Stomach (tissue), 9 donors: ENCODE measurements around the gene NSUN2. TPM values are rescaled to one million over a fixed set of nuclear protein-coding genes. Genes with fewer than 3 reads are reported as not detected.

Experiments
- DNase-seq, 2 donors: peaks; one replicate each; pipeline versions ENCODE4 v3.0.0 to v3.0.0-alpha.2; 2013 to 2019
- H3K27ac ChIP-seq, 5 donors: fragments of 200-600 bp in 4 of 5; sonication (generic) in 4 of 5; one replicate each; pipeline ENCODE4 v1.5.1; 2013 to 2019; ENCODE audit warnings: mild to moderate bottlenecking in 1 of 5, moderate library complexity in 1 of 5
- H3K27me3 ChIP-seq, 3 donors: fragments of 200-600 bp; sonication (generic); one replicate each; pipeline ENCODE4 v1.5.1; 2017 to 2019; ENCODE audit warnings: mixed run types in 1 of 3
- H3K36me3 ChIP-seq, 4 donors: fragments of 200-600 bp; sonication (generic); 1 replicate in 3 of 4; 2 replicates in 1 of 4; pipeline ENCODE4 v1.5.1; 2016 to 2019
- H3K4me1 ChIP-seq, 4 donors: fragments of 200-600 bp; sonication (generic); one replicate each; pipeline ENCODE4 v1.5.1; 2016 to 2019
- H3K4me3 ChIP-seq, 4 donors: fragments of 200-600 bp; sonication (generic) in 3 of 4; one replicate each; pipeline ENCODE4 v1.5.1; 2016 to 2019; ENCODE audit warnings: mild to moderate bottlenecking in 1 of 4
- H3K9me3 ChIP-seq, 4 donors: fragments of 200-600 bp; sonication (generic); one replicate each; pipeline ENCODE4 v1.5.1; 2016 to 2019
- EP300 ChIP-seq: sonication (generic); formaldehyde crosslinking; IDR thresholded peaks from one replicate; pipeline ENCODE4 v1.6.1; 2017; ENCODE audit warnings: antibody characterized with exemption
- POLR2A ChIP-seq, 4 donors: fragments of 450-650 bp; IDR thresholded peaks; one replicate each; pipeline ENCODE4 v1.6.1; 2016; ENCODE audit warnings: antibody characterized with exemption in 4 of 4, control low read depth in 2 of 4, mild to moderate bottlenecking in 1 of 4, moderate library complexity in 1 of 4
- POLR2AphosphoS5 ChIP-seq, 3 donors: sonication (generic); formaldehyde crosslinking; IDR thresholded peaks; one replicate each; pipeline ENCODE4 v1.6.1; 2016; ENCODE audit warnings: antibody characterized with exemption in 3 of 3
- WGBS, 5 donors: extraction: QIAGEN DNeasy Blood & Tissue Kit in 3 of 5; methylation state at CpG; one replicate each; pipeline versions ENCODE4 v1.1.5 to v1.1.7; 2013 to 2018; 5-methylcytosine and 5-hydroxymethylcytosine counted together
- intact Hi-C: fragments of 100-400 bp; cut with DNase I; formaldehyde crosslinking; loops from one replicate; pipeline ENCODE4 v1.15.1; 2023; ENCODE audit warnings: low total_unique reads
- polyA plus RNA-seq, 3 donors: library from polyadenylated mRNA; stranded (reverse); fragments of 200-250 nt; gene quantifications; one replicate each; pipeline ENCODE4 v1.2.3, GENCODE V29; 2013
- total RNA-seq, 5 donors: library from RNA; depleted of rRNA; stranded (reverse); fragments of >200 nt; gene quantifications; one replicate each; pipeline versions ENCODE4 v1.1.0 to v1.2.3, GENCODE V29; 2014 to 2016
- TF ChIP-seq, protein P1 (sequence below), 7 experiments: fragments of 450-650 bp in 4 of 7; fragments of 200-600 bp in 3 of 7; sonication (generic) in 3 of 7; IDR thresholded peaks; one replicate each; pipeline ENCODE4 v1.5.1; 2016 to 2019; ENCODE audit warnings: antibody characterized with exemption in 7 of 7, control low read depth in 2 of 7, mild to moderate bottlenecking in 1 of 7
- donor health status: healthy with polysubstance abuse.
- donor health status: Bipolar disorder and iron deficiency.
- donor health status: healthy.

Gene NSUN2
- total and polyA plus RNA-seq, 8 donors, result 23.1 to 249 (median 40.3) TPM

DNA sequence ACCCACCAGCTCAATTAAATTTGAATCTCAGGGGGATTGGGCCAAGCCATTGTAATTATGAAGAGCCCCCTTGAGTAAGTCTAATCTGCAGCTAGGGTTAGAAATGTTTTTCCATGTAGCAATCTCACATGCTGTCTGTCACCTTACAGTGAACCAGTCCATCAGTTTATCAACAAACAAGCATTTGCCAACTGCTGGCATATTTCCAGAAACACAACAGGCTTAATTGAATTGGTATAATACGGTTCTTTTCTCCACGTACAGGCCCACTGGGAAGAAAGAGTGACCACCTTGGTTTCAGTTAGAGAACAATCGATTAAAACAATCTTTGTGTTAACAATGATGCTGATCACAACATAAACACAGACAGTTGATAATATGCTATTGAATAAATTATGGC is 67.4 kb downstream of the NSUN2 start:
- intact Hi-C loops, result no loop called here

DNA sequence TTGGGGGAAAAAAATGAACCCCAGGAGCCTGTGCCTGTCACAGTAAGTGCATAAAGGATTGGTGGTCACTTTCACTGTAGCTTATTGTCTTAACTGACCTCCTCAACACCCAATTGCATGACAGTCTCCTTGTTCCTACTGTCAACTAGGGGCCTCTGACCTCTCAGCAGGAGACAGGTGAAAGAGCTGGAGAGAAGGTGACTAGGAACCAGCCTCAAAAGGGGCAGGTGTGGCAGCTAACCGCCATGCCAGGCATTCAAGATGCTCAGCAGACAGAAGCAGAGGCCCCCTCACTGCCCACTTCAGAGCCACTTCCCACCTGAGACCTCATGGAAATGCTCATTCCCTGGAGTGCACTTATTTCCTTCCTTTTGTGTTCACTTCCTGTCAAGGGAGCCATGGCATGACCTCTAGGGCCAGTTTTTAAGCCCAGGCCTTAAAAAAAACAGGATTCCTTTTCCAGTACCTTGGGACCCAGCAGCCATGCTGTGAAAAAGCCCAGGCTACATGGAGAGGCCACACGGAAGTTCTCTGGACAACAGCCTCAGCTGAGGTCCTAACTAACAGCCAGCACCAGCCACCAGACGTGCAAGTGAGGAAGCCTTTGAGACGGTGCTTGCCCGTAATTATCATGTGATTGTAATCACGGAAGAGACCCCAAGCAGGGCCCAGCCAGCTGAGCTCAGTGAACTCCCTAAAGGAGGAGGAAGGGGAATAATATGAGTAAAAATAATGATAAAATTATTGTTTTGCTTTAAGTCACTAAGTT is 74.9 kb downstream of the NSUN2 start:
- Histone ChIP-seq H3K27ac (no peak overlapping the region), H3K4me3 (no peak overlapping the region), H3K36me3 (no peaks in the 10 kb centered on the region), H3K4me1 (no peaks in the 10 kb centered on the region), H3K9me3 (peaks cover 0 to 5% (median 0%) of the 10 kb centered on the region in 4 donors), H3K27me3 (peaks cover 0 to 17% (median 0%) of the 10 kb centered on the region in 3 donors)
- WGBS, 5 donors, result 79 to 92% (median 87%) methylated on average over 6 of the region's 6 CpGs
- TF ChIP-seq POLR2AphosphoS5 (IDR thresholded peaks at IDR 0.05) (no peak), EP300 (no peak)
- TF ChIP-seq, protein P1, sequence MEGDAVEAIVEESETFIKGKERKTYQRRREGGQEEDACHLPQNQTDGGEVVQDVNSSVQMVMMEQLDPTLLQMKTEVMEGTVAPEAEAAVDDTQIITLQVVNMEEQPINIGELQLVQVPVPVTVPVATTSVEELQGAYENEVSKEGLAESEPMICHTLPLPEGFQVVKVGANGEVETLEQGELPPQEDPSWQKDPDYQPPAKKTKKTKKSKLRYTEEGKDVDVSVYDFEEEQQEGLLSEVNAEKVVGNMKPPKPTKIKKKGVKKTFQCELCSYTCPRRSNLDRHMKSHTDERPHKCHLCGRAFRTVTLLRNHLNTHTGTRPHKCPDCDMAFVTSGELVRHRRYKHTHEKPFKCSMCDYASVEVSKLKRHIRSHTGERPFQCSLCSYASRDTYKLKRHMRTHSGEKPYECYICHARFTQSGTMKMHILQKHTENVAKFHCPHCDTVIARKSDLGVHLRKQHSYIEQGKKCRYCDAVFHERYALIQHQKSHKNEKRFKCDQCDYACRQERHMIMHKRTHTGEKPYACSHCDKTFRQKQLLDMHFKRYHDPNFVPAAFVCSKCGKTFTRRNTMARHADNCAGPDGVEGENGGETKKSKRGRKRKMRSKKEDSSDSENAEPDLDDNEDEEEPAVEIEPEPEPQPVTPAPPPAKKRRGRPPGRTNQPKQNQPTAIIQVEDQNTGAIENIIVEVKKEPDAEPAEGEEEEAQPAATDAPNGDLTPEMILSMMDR (IDR thresholded peaks at IDR 0.05), result no peak
- intact Hi-C loops, result no loop called here
- DNase-seq, result no peak

More for the DNA sequence above, 67.4 kb downstream of the NSUN2 start:
- H3K9me3 ChIP-seq, result peaks cover 0 to 5% (median 0%) of the 10 kb centered on the region in 4 donors
- no peak overlapping the region for H3K4me3 ChIP-seq
- TF ChIP-seq, protein P1 (IDR thresholded peaks at IDR 0.05), result no peak
- TF ChIP-seq POLR2AphosphoS5 (IDR thresholded peaks at IDR 0.05) (no peak), EP300 (no peak), POLR2A (IDR thresholded peaks at IDR 0.05) (no peak)
- H3K4me1 ChIP-seq, result no peaks in the 10 kb centered on the region
- DNase-seq, result no peak
- no peaks in the 10 kb centered on the region for H3K36me3 ChIP-seq
- no peak overlapping the region for H3K27ac ChIP-seq
- 77 to 86% (median 80%) methylated on average over 3 of the region's 3 CpGs for WGBS, 5 donors
- peaks cover 0 to 16% (median 0%) of the 10 kb centered on the region in 3 donors for H3K27me3 ChIP-seq

DNA sequence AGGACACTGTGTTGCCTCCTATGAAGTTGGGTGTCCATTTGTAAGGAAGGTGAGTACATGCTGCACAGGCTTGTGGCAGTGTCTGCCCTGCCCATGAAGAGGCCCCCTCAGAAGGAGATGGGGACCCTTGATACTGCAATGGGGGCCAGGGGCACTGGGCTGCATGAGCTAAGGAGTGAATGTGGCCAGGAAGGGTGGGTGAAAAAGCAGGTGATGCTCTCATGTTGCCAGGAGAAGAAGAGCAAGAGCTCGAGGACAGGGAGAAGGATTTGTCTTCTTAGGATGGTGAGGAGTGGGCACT is 76.1 kb downstream of the NSUN2 start:
- H3K27me3 ChIP-seq, result peaks cover 0 to 17% (median 0%) of the 10 kb centered on the region in 3 donors
- no peaks in the 10 kb centered on the region for H3K4me1 ChIP-seq
- DNase-seq, result no peak
- no peak overlapping the region for H3K4me3 ChIP-seq
- WGBS, 5 donors, result 50 to 72% (median 63%) methylated on average over 1 of the region's 1 CpG
- peaks cover 0 to 5% (median 0%) of the 10 kb centered on the region in 4 donors for H3K9me3 ChIP-seq
- H3K27ac ChIP-seq, result no peak overlapping the region
- no peak for TF ChIP-seq EP300
- TF ChIP-seq, protein P1 (IDR thresholded peaks at IDR 0.05), result no peak
- no peak for TF ChIP-seq POLR2A (IDR thresholded peaks at IDR 0.05)
- TF ChIP-seq POLR2AphosphoS5 (IDR thresholded peaks at IDR 0.05), result no peak
- intact Hi-C loops, result no loop called here
- H3K36me3 ChIP-seq, result no peaks in the 10 kb centered on the region

DNA sequence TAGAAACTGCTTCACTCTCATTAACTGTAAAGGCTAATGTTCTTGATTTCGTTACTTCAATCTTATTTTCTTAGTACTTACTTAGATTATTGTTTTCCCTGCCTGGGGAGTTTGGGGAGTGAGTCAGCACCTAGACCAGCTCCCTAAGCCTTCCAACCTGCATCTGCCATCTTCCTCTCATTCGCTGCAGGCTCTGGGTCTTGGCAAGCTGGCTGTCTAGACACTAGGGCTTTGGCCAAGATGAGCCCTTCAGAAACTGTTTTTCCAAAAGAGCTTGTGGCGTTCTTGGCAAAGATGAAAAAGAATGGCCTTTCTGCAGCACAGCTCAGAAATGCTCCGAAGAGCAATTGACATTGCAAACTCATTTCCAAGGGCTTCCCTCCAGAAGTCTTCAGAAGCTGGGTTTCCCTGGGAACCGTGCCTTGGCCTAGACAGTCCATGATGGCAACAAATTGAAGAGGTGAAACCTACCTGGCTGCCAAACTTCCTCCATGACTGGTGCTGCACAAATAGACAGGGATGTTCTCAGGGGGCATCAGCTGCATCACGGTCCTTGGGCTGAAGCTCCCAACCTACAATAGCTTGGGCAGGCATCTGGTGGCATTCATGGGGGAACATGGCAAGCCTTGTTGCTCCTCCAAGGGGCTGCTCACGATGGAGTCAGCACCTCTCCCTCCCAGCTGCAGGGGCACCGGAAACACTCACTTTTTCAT is 76.6 kb downstream of the NSUN2 start:
- Histone ChIP-seq H3K4me3 (no peak overlapping the region), H3K27me3 (peaks cover 0 to 17% (median 0%) of the 10 kb centered on the region in 3 donors), H3K36me3 (no peaks in the 10 kb centered on the region), H3K27ac (no peak overlapping the region), H3K4me1 (no peaks in the 10 kb centered on the region), H3K9me3 (peaks cover 0 to 5% (median 0%) of the 10 kb centered on the region in 4 donors)
- intact Hi-C loops, result no loop called here
- TF ChIP-seq POLR2AphosphoS5 (IDR thresholded peaks at IDR 0.05) (no peak), EP300 (no peak), POLR2A (IDR thresholded peaks at IDR 0.05) (no peak)
- TF ChIP-seq, protein P1 (IDR thresholded peaks at IDR 0.05), result no peak
- DNase-seq, result no peak
- 78 to 87% (median 84%) methylated on average over 6 to 8 of the region's 8 CpGs for WGBS, 5 donors
